Activated CD4-positive, alpha-beta T cell treated with anti-CD3 and anti-CD28 coated beads, Interleukin-2, Interleukin-4, amounts not matched to agents 100 ng/mL and 50 ng/mL, durations not matched to agents 16 hours and 8 hours (primary cell): ENCODE results near the gene RNU5D-1.
"Not testable (repeated sequence)": the region's sequence is repeated elsewhere in the genome, so short reads cannot be mapped to it uniquely, and the experiment has no call there.

Experiments
- DNase-seq: peaks from one replicate; pipeline ENCODE4 v3.0.0-alpha.2; 2020; ENCODE audit warnings: low spot score

The RNU5D-1 gene

DNA sequence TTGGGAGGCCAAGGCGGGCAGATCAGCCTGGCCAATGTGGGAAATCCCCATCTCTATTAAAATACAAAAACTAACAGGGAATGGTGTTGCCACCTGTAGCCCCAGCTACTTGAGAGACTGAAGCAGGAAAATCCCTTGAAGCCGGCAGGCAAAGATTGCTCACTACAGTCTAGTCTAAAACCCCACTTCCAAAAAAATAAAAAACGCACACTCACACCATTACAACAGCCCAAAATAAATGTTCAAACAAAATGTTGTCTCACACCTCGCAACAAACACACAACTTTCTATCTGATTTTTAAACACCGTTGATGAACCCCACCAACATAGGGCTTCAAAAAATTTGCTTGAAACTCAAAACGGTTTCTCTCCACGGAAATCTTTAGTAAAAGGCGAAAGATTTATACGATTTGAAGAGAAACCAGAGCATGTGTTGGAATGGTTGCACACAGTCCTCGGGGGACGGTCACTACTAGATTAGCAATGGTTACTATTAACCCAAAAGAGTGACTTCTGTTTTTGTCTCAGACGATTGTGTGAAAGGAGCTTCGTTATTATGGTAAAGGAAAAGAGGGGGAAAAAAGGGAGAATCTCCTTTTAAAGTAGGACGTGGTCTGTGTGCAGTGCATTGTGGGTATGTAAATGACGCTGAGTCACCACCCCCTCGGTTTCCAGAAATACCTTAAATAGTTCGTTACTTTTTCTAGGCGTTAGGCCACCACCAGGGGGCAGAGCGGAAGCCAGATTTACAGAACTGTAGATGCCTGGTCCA is at the start of gene RNU5D-1:
Gene RNU5D-1 (minus strand): TSS at position 430 of the 772 bp plus-strand sequence.
- peak; percentile 97 for DNase-seq

DNA sequence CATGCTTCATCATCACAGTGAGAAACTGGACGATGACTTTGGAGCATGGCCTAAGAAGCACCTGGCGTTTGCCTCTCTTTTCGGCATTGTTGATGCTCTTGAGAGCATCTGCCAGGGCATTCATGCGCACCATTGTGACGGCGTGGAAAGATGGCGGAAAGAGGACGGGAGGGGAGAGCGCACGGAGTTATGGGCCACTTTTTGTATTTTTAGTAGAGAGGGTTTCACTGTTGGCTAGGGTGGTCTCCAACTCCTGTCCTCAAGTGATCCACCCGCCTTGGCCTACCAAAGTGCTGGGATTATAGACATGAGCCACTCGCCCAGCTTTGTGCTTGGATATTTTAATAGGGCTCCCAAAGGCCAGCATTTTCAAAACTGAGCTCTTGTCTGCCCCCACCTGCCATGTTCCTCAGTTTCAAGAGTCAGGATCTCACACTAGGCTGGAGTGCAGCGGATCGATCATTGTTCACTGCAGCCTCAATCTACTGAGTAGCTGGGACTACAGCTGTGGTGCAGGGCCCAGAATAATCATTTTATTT is 49.7 kb upstream of the RNU5D-1 start:
- no peak for DNase-seq

GRCh38 chr1:44778705-44779576 is 48.0 kb upstream of the RNU5D-1 start:
- no peak for DNase-seq

GRCh38 chr1:44777969-44778635 is 47.1 kb upstream of the RNU5D-1 start:
- DNase-seq: no peak

GRCh38 chr1:44777547-44777946 is 46.6 kb upstream of the RNU5D-1 start:
- DNase-seq: no peak

DNA sequence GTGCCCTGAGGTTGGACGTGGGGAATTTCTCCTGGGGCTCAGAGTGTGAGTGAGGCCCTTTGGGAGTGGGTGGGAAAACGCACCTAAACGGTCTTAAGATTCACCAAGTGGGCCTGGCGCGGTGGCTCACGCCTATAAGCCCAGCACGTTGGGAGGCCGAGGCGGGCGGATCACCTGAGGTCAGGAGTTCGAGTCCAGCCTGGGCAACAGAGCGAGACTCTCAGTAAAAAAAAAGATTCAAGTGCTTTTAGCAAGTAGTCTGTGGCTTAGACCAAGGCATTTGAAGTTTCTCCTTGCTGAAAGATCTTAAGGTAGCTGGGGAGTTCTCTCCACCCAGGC is 45.7 kb upstream of the RNU5D-1 start:
- no peak for DNase-seq

DNA sequence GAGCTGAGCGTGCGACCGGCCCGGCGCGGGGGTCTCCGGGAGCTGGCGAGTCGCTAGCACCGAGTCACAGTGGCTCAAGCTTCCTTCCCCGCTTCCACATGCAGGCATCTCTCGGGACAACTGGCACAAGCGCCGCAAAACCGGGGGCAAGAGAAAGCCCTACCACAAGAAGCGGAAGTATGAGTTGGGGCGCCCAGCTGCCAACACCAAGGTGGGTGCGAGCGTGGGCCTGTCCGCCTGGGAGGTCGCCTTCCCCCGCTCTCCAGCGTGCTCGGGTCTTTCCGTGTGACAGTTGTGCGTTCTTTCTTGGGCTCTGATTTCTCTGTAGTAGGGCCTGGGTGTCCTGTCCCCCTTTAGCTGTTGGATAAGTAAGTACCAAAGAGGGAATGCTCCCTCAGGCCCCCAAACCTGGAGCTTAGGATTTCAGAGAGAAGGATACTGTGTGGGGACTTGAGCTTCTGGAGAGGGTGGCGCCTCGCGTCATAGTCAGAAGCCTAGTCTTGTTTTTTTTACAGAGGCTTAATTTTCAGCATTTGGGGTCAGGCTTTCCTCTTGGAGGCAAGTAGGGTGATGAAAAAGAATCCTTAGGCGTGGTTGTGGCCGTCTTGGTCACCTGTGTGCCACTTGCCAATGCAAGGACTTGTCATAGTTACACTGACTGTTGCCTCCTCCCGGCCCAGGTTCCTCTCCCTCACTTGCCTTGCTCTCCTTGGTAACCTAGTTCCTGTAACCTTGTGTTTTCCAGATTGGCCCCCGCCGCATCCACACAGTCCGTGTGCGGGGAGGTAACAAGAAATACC is 45.2 kb upstream of the RNU5D-1 start:
- no peak for DNase-seq

DNA sequence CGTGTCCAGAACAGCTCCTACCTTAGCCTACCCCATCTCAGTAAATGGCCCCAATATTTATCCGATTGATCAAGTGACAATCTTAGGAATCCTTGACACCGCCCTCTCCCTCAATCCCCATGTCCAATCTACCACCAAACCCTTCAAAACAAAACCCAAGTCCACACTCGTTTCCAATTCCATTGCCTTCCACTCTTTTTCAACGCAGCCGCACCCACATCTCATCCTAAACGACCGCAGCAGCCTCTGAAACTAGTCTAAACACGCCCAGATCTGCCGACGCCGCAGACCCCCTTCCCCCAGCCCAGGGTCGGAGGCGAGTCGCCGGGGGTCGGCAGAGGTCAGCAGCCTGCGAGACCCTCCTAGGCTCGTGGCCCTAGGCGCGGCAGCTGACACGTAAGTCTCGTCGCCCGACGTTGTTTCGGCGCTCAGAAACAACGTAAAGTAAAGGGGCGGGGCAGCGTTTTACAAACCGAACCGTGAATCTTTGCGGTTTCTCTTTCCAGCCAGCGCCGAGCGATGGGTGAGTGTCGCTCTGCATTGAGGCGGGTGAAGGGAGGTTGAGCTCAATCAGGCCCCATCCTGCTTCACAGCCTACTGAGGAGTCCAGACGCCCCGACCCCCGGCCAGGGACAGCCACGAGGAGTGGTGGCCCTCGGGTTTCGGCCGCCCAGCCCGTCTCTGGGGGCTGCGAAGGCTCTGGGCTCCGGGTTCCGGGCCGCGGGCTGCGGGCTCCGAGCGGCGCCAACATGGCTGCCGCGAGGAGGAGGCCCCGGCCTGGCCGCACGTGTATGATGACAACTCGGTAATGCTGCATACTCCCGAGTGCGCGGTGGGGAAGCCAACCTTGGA is 44.3 kb upstream of the RNU5D-1 start, which contains the start of gene RPS8:
Gene RPS8 (plus strand): TSS at position 463 of the 852 bp plus-strand sequence. CDS start 57 bp downstream, at position 520.
- DNase-seq: peak; percentile 94

GRCh38 chr1:44766421-44766820 is 35.5 kb upstream of the RNU5D-1 start:
- not testable (repeated sequence) for DNase-seq

DNA sequence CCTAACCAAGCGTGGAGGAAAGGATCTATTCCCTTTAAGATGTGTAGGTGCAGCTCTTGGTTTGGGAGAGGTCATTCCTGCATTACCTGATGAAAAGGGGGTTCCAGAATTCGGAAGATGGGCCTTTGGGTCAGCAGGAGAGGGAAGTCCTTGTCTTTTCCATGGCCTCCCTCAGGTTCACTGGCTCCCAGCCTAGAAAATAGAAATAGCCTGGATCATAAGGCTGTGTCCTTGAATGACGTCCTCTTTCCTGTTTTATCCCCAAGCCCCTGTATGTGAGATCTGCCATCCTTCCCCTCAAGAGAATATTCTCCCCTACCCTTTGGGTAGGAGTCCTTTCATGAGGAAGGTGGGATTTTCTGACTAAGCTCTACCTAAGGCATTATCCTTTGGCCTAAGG is 29.9 kb upstream of the RNU5D-1 start:
- no peak for DNase-seq

GRCh38 chr1:44759077-44759476 is 28.1 kb upstream of the RNU5D-1 start:
- DNase-seq: no peak

GRCh38 chr1:44757420-44757819 is 26.4 kb upstream of the RNU5D-1 start:
- DNase-seq: no peak

DNA sequence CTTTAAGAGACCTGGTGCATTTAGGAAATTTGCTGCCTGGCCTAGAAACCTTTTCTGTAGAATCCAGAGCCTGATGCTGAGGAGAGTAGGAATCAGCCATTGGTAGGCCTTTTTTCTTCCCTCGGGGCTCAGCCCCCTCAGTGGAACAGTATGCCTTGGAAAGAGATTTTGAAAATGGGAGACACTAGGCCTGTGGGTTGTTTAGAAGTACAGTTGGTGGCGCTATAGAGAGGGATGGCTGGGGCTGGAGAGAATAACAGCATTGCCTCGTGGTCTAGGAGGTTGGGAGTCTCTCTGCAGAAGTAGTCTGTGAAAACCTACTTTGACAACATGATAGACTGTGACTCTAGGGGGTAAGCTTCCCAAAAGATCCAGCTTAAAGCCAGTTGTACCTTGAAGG is 16.9 kb upstream of the RNU5D-1 start:
- no peak for DNase-seq

GRCh38 chr1:44743211-44743610 is 12.2 kb upstream of the RNU5D-1 start:
- DNase-seq: no peak

DNA sequence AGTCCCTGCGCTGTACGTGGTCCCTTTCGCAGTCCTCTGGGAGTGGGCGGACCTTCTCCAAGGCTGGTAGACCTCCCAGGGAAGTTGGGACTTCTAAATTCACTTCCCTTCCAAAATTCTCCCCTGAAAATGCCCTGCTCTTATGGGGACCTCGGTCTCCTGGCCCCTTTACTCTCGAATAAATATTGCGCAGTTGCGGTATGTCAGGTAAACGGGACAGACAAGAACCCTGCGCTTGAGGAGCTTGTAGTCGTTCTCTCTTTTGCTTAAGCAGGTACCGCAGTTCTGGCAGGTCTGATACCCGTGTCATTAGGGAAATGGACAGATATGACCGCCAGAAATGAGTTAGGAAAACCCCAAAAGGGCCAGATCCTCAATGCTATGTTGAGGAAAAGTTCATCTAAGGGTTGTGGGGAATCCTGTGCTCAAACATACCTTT is 9.2 kb upstream of the RNU5D-1 start:
- DNase-seq: no peak

DNA sequence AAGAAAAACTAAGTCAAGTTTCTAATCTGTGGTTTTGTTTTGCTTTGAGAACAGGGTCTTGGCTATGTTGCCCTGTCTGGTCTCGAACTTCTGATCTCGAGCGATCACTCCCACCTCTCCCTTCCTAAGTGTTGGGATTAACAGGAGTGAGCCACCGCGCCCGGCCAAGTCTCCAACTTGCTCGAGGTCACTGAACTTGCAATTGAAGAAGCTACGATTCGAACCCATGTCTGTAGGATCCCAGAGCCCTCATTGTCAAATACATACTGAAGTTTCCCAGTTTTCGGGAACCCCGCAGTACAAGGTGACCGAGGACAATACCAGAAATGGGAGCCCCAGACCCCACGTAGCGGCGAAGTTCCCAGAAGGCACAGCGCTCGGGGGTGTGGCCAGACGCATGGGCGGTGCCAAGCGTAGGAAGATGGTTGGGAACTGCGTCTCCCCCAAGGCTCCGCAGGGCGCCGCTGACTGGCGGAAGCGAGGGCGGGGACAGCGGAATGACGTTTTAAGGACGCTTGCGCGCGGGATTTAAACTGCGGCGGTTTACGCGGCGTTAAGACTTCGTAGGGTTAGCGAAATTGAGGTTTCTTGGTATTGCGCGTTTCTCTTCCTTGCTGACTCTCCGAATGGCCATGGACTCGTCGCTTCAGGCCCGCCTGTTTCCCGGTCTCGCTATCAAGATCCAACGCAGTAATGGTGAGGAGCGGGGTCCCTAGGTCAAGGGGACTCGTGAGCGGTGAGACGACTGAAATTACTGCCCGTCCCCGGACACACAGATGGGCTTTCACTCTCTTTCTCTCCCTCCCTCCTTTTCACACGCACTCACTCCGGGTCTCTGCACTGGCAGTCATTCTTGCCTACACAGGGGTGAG is 8.6 kb upstream of the RNU5D-1 start, which contains the start of gene KIF2C:
Gene KIF2C (plus strand): TSS at position 531 of the 872 bp plus-strand sequence. CDS start 96 bp downstream, at position 627.
- DNase-seq: peak; percentile 98

DNA sequence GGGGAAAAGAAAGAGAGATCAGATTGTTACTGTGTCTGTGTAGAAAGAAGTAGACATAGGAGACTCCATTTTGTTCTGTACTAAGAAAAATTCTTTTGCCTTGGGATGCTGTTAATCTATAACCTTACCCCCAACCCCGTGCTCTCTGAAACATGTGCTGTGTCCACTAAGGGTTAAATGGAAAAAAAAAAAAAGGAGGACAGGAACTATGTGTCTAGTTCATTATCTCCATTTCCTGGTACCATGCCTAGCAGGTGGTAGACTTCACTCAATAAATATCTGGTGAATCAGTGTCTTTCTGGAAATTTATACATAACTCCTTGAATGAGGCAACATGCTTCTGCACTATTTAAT is 8.0 kb upstream of the RNU5D-1 start:
- not testable (repeated sequence) for DNase-seq

GRCh38 chr1:44735992-44736391 is 5.0 kb upstream of the RNU5D-1 start:
- DNase-seq: no peak

- no peak for DNase-seq
Observed at GRCh38 chr1:44733784-44734183, 2.8 kb upstream of the RNU5D-1 start.
